H1 (cell line): ENCODE measurements around the gene CD58. TPM values are rescaled to one million over a fixed set of nuclear protein-coding genes. Genes with fewer than 3 reads are reported as not detected.

ENCODE experiments used
- ATF2 ChIP-seq: IDR thresholded peaks from 2 replicates; pipeline ENCODE4 v1.6.1; 2012; ENCODE audit warnings: low read length, inconsistent platforms
- SRF ChIP-seq: IDR thresholded peaks from 2 replicates; pipeline ENCODE4 v1.6.1; 2011; ENCODE audit warnings: mild to moderate bottlenecking, low read depth, low read length, moderate library complexity
- YY1 ChIP-seq: IDR thresholded peaks from 2 replicates; pipeline ENCODE4 v1.6.1; 2011; ENCODE audit warnings: low read depth, mild to moderate bottlenecking, low read length
- polyA plus RNA-seq, 7 experiments: library from polyadenylated mRNA; depleted of rRNA in 3 of 7; stranded (reverse) in 5 of 7; unstranded in 2 of 7; fragments of >200 nt in 5 of 7; fragments of 200-250 nt in 2 of 7; gene quantifications; 1 replicate in 5 of 7; 2 replicates in 1 of 7; 4 replicates in 1 of 7; pipeline versions ENCODE4 v1.2.1 to v1.2.3, GENCODE V29; 2011 to 2013; ENCODE audit warnings: missing spikeins in 2 of 7, mixed read lengths in 2 of 7
- total RNA-seq: library from RNA; stranded (reverse); fragmentation: NEBNext Ultra II Directional; extraction: Animal tissue kit (Norgen Biotek cat#: 25700); gene quantifications from 2 replicates; pipeline ENCODE4 v1.2.1, GENCODE V29; 2021

CD58 gene
- total and polyA plus RNA-seq, 2 of the 8 experiments (the other 6 are each of a cell fraction or from before 2014, with no cell fraction given): 5.3 to 5.5 TPM

- TF ChIP-seq ATF2 (no peak), YY1 (no peak), SRF (no peak)
These were observed 81.6 kb downstream of the CD58 start (continued) for GRCh38 chr1:116489231-116489697.
